ENCODE data around the gene WEE1.
A peak's percentile ranks its signal among the peaks of the same experiment; 100 is the strongest.
"Not testable (repeated sequence)": the region's sequence is repeated elsewhere in the genome, so short reads cannot be mapped to it uniquely, and the experiment has no call there.

The WEE1 gene

GRCh38 chr11:9573052-9573774 lies at the start of gene WEE1:
Gene WEE1, plus strand, starts transcription at chr11:9573670. Its CDS starts 264 bp downstream, at chr11:9573934.
- DNase-seq = peak; percentile 93 to 96

- no peak for DNase-seq
Measured at GRCh38 chr11:9524001-9524400, 49.5 kb upstream of the WEE1 start.

GRCh38 chr11:9525116-9525515 lies 48.4 kb upstream of the WEE1 start:
- no peak for DNase-seq

GRCh38 chr11:9527481-9528135 lies 45.9 kb upstream of the WEE1 start:
- no peak for DNase-seq

- no peak for DNase-seq
Measured at GRCh38 chr11:9528136-9528501, 45.4 kb upstream of the WEE1 start.

- no peak for DNase-seq
Measured at GRCh38 chr11:9528573-9529333, 44.7 kb upstream of the WEE1 start.

GRCh38 chr11:9529334-9529650 lies 44.2 kb upstream of the WEE1 start:
- DNase-seq = no peak

- no peak for DNase-seq
Measured at GRCh38 chr11:9530020-9530621, 43.3 kb upstream of the WEE1 start.

- DNase-seq = no peak
Measured at GRCh38 chr11:9530901-9531625, 42.4 kb upstream of the WEE1 start.

GRCh38 chr11:9533058-9533457 lies 40.4 kb upstream of the WEE1 start:
- no peak for DNase-seq

- DNase-seq = no peak
Measured at GRCh38 chr11:9533736-9534473, 39.6 kb upstream of the WEE1 start.

- peak; percentile 42 to 54 for DNase-seq
Measured at GRCh38 chr11:9535189-9535781, 38.2 kb upstream of the WEE1 start.

- no peak for DNase-seq
Measured at GRCh38 chr11:9538548-9538947, 34.9 kb upstream of the WEE1 start.

GRCh38 chr11:9549216-9549615 lies 24.3 kb upstream of the WEE1 start:
- DNase-seq = not testable (repeated sequence)

- no peak for DNase-seq
Measured at GRCh38 chr11:9550191-9550628, 23.3 kb upstream of the WEE1 start.

- no peak for DNase-seq
Measured at GRCh38 chr11:9561279-9561982, 12.0 kb upstream of the WEE1 start.

GRCh38 chr11:9562716-9563115 lies 10.8 kb upstream of the WEE1 start:
- no peak for DNase-seq

GRCh38 chr11:9563196-9563730 lies 10.2 kb upstream of the WEE1 start:
- no peak for DNase-seq

GRCh38 chr11:9565822-9566560 lies 7.5 kb upstream of the WEE1 start:
- peak; percentile 8 to 14 for DNase-seq

- DNase-seq = no peak
Measured at GRCh38 chr11:9566561-9567063, 6.9 kb upstream of the WEE1 start.
